Hippocampal formation (tissue), 2 donors: ENCODE measurements around the gene UVRAG.
"Not testable (repeated sequence)": the region's sequence is repeated elsewhere in the genome, so short reads cannot be mapped to it uniquely, and the experiment has no call there.

Experiments
- DNase-seq, 2 donors: peaks; one replicate each; lab custom pipeline; 2025; lab: John Stamatoyannopoulos, UW

UVRAG gene

DNA sequence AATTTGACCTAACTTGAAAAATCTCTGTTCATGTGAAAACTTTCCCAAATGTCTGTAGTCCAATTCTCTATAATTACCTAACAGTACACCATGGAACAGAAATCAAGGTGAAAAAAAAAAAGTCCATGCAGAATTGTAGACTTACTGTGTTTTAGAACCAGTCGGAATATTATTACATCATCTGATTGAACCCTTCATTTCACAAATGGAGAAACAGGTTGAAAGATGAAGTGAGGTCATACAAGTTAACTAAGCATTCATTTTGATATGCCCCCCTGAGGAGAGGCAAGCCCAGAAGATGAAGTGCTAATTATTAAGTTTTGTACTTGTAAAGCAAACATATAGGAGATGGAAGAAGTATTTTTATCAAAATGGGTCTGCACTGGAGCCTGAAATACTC is 211.9 kb downstream of the UVRAG start:
- DNase-seq, result no peak

DNA sequence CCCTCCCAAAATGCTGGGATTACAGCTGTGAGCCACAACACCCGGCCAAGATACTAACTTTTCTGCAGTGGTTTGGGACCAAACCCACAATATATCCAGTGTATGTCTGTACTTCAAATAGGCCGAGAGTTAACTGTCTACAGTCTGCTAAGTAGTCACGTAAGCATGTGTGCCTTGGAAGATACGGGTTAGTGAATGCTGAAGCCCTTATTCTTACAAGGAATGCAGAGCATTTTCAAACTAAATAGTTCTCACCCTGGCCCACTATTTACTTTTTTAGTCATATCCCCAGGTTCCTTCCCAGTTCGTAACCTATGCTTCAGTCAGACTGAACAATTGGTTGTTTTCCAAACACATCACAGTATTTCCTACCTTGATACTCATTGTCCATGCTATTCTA is 215.3 kb downstream of the UVRAG start:
- DNase-seq, result no peak

DNA sequence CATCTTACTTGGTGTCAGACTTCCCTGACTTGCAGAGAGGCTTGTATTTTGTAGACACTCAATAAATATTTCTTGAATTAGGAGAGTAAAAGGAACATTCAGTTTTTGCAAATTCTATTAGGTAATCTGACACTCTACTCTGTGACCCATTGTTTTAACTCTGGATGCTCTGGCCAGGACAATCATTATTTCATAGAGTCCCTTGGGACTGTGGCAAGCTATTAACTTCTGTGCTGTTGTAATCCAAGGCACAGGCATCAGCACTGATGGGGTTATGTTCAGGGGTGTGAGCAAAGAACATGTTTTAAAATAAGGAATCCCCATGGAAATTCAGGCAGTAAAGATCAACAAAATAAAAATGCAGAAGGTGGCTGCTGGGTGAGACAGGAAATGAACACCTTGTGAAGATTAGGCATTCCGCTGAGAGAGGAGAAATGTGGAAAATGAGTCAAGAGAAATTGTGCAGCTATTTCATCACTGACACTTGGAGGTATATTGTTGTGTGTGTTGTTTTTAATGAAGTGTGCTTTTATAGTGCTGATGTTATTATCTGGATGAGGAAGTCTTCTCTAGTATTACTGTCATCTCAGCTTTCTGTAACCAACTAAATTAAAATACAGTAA is 216.1 kb downstream of the UVRAG start:
- no peak for DNase-seq

DNA sequence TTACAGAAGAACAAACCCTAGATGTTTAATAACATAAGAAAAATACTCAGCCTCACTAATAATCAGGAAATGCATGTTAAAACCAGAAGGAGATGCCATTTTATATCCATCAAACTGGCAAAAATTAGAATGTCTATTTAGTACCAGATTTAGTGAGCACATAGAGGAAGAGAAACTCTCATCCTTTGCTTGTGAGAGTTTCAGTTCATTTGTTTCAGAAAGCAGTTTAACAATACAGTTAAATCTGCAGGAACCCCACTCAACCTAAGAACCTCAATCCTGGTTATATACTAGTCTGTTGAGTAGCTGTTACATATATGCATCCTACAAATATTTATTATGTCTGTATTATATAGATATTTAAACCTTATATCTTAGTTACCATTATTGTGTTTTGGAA is 218.7 kb downstream of the UVRAG start:
- no peak for DNase-seq

DNA sequence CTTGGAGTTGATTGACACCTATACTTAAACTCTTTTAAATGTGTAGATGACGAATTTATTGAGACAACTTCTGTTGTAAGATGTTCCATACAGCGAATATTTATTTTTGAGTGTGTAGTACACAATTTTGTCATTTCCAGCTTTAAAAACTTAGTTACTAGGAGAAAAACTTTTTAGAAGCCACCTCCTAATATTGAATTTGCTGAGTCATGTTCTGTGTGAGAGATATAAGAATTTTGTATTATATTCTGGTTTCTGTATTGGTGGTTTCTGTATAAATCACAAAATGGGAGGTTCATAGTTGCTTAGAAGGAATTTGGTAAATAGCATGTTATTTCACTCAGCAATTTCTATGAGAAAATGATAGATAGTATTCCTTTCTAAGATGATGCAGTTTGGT is 220.0 kb downstream of the UVRAG start:
- no peak for DNase-seq

DNA sequence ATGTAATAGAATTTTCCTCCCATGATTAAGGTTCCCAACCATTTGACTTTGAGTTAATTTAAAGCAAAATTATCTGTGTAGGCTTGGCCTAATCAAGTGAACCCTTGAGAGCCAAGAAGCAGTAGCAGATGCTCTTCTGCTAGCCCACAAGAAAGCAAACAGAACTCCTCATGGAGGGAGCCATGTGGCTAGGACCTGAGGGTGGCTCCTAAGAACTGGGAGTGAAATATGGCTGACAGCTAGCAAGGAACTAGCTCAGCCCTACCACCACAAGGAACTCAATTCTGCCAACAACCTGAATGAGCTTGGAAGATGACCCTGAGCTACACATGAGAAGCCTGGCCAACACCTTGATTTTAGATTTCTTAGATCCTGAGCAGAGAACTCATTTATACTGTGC is 223.6 kb downstream of the UVRAG start:
- DNase-seq, result no peak

DNA sequence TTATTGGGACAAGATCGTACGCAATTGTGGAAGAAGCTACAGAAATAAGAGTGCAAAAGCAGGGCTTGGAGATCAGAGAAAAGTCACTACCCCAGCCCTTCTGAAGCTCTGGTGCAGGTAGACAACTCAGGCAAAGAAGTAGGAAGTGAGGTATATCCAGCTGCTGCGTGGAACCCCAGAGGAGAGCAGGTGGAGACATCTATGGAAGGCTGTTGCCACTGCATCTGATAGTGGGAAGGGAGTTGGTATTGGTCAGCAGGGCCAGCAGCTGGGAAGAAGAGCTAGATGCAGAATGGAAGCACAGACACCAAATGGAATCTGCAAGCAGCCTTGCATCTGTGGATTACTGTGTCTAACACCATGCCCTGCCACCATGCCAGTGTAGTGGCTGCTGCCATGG is 226.2 kb downstream of the UVRAG start:
- DNase-seq, result no peak

DNA sequence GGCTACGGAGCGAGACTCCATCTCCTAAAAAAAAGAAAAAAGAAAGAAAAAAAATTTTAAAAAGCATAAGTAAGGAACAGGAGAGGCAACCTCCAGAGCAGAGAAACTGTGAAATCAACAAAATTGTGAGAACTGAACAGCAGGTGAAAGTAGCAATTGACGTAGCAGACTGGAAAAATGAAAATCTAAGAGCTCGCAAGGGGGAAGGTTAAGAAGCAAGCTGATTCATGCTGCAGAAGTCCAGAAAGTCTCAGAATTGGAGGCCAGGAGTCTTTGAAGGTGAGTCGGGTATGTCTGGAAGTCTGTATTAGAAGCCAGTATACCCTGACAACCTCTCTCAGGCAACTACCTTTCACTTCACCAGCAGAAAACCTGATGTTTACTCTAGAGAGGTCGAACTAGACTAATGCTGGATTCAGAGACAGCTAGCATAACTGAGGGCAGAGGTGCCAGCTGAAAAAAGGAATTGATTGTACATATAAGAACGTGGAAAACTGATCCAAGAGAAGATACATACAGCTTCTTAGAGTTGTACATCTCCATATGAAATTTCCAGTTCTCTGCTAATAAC is 229.8 kb downstream of the UVRAG start:
- DNase-seq, result no peak

DNA sequence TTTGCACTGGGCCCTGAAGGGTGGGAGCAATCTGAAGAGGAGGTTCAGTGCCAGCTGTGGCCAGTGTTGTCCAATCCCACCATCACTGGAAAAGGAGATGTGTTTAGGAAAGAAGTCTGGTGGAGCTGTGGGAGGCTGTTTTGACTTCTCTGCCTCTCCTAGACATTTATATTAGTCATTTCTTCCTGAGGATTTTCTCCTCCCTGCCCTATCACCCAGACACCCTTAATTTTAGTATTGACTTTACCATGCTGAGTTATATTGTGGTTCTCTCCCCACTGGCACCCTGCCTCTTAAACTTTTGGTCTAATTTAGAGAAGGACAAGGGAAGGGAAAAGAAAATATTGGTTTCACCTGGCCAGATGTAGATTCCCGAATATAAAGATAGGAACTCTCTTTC is 232.2 kb downstream of the UVRAG start:
- no peak for DNase-seq

DNA sequence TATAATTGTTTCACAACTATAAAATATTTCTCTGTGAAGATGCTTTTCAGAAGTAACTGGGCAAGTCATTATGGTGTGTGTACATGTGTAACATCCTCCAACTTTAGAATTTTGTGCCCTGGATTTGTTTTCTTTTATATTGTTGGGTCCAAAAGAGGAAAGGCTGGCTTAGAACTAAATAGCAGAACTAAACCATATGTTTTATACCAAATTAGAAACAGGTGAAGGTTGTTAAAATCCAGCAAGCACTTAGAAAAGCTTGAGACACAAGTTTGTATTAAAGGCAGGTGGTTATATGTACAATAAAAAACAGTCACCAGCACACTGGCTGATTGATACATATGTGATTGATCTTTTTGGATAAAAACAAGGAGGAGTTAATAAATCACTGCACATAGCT is 232.8 kb downstream of the UVRAG start:
- no peak for DNase-seq

DNA sequence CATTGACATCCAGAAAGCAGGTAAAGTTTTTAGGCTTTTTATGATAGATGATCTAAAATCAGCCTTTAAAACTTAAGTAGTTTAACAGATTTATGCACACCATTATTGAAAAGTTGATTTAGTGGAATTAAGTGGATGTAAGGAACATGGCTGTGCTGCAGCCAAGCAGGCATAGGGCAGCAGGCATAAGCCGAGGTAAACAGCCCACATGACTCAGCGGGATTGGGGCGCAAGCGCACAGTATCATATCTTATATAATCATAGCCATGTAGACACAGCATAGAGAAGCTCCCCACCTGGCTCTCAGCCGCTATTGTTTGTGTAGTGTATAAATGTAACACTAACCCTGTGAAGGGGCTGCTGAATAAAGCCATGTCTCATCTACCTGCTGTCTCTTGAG is 233.8 kb downstream of the UVRAG start:
- no peak for DNase-seq

DNA sequence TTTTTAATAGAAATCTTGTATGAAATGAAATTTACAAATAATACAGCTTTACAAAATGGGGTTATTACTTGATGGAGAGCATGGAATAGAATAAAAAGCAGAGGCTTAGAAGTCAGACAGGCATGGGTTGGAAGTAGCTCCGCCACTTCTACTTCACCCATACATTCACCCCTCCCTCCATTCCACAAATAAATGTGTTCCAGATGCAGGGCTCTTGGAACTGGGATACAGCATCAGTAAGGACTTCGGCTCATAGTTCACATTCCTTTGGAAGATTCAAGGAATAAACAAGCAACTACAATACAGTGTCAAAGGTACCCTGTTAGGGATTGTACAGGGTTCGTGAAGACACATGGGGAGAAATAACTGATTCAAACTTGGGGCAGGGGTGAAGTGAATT is 234.5 kb downstream of the UVRAG start:
- DNase-seq, result no peak

DNA sequence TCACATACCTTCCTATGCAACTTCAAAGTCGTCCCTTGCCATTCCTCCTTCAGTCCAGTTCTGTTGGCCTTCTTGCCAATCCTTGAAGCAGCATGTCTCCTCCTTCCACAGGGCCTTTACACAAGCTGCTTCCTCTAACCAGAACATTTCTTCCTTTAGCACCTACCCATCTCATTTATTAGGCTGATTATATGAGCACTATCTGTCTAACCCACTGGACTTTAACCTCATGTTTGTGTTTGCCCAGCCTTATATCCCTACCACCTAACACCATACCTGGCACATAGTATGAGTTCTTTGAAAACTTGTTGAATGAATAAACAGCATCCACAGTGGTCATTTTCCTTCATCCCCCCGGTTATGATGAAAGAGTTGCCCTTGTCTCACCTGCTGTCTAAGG is 236.9 kb downstream of the UVRAG start:
- DNase-seq, result no peak

DNA sequence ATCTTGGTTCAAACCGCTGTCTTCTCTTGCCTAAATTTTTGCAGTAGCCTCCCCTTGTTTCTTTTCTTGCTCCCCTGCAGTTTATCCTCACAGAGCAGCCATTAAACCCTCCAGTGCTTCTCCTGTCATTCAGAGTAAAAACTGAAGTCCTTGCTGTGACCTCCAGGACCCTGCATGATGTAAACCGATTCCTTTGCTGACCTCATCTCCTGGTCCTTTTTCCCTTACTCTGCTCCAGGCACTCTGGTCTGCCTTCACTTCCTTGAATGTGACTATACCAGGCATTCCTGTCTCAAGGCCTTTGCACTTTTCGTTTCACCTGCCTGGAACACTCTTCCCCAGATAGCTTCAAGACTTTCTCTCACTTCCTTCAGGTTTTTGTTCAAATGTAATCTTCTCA is 239.3 kb downstream of the UVRAG start:
- DNase-seq, result no peak

DNA sequence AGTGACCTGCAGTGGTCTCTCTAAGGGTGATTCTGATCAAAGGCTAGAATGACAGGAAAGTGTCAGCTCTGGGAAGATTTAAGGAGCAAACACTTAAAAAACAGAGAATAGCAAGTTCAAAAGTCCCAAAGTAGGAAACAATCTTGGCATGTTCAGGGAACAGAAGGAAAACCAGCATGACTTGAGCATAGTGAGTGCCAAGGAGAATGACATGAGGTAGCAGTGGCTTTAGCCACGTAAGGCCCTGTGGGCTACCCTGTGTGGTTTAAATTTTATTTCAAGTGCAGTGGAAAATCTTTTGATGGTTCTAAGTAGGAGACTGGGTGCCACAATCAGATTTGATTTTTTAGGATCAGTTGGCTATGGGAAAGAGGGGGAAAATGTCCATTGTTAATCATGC is 241.9 kb downstream of the UVRAG start:
- no peak for DNase-seq

DNA sequence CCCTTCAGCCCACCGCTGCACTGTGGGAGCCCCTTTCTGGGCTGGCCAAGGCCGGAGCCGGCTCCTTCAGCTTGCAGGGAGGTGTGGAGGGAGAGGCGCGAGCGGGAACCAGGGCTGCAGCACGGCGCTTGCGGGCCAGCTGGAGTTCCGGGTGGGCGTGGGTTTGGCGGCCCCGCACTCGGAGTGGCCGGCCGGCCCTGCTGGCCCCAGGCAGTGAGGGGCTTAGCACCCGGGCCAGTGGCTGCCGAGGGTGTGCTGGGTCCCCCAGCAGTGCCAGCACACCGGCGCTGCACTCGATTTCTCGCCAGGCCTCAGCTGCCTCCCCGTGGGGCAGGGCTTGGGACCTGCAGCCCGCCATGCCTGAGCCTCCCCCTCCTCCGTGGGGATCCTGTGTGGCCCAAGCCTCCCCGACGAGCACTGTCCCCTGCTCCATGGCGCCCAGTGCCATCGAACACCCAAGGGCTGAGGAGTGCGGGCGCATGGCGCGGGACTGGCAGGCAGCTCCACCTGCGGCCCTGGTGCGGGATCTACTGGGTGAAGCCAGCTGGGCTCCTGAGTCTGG is 245.5 kb downstream of the UVRAG start:
- DNase-seq, result not testable (repeated sequence)

DNA sequence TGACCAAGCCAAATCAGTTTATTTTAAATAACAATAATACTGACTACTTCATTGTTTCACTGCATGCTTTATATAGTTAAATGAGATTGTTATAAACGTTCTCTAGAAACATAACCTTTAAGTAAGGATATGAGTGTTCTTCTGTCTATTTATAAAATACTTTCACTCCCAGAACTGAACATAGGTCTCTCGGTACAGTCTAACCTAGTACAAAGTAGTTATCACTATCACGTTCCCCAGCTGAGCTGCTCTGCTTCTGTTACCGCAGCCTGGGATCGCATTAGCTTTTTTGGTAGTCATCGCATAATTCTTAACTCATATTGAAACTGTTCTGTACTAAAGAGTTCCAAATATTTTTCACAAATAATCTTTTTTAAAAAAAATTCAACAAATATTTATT is 247.7 kb downstream of the UVRAG start:
- no peak for DNase-seq

DNA sequence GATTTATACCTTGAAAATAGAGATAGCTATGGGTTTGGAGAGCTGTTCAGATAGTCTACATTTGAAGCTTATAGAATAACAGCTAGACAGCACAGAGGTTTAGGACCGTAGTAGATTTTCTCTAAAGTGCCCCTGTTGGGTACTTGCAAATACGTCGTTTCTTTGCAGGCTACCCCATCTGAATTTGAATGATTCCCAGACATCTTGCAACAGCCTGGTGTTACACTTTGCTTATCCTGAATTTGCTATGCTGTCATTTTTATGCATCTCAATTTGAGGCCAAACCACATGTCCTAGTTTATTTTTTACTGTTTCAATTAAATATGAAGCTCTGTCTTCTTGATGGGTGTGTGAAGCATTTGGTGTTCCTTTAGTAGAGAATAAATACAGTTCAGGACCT is 249.2 kb downstream of the UVRAG start:
- no peak for DNase-seq

DNA sequence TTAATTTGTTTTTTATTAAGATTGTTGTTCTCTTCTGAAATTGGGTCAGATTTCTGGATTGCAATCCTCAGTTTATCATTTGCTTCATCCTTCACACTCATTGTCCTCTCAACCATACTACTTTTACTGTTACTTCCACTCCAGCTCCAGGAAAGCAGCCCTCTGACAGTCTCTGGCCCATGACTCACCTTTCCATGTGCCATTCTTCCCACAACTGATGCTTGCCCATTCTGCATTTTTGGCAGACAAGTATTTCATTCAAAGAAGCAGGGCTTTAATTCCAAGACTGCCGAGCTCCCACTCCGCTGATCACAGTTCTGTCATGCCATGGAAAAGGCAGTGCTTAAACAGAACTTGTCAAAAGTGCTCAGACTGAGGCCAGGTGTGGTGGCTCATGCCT is 252.1 kb downstream of the UVRAG start:
- no peak for DNase-seq

DNA sequence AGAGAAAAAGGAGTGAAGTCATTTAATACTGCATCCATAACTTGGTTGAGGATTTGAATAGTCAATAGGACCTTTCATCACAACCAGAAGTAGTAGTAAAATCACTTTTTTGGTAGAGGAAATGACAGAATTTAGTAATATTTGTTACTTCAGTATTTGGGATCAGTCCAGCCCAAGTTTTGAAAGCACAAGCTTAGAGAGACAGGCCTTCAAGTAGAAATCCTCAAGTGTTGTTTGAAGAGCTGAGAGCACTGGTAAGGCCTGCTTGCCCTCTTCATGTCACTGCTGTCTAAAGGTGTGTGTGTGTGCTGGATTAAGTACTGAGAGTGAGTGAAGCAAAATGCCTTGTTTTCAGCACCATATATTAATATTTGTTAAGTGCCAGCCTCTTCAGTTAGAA is 254.0 kb downstream of the UVRAG start:
- no peak for DNase-seq

DNA sequence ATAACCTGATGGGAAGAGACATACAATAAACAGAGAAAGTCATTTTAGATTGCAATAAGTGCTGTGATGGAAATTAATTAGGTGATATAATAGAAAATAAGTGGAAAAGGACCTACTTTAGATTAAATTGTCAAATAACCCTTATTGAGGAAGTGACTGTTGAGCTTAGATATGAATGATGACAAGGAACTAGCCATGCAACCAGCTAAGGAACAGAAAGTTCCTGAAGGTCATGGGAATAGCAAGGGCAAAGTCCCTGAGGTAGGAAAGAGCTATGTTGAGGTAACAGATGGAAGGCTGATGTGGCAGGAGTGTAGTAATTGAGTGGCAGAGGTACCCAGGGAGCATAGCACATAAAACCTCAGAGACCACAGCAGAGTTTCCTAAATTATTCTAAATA is 256.1 kb downstream of the UVRAG start:
- no peak for DNase-seq

DNA sequence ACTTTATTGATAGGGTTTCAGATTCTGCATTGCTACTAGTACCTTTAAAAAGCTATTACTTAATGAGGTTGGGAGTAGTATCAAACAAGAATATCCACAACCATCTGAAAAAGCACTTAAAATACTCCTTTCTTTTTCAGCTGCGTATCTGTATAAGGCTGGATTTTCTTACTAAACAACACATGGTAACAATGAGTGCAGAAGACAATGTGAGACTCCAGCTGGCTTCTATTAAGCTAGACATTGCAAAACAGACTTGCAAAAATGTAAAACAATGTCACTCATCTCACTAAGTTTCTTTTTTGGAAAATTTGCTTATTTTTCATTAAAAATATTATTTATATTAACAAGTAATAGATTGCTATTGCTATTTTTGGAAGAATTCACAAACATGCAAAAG is 258.7 kb downstream of the UVRAG start:
- DNase-seq, result no peak

DNA sequence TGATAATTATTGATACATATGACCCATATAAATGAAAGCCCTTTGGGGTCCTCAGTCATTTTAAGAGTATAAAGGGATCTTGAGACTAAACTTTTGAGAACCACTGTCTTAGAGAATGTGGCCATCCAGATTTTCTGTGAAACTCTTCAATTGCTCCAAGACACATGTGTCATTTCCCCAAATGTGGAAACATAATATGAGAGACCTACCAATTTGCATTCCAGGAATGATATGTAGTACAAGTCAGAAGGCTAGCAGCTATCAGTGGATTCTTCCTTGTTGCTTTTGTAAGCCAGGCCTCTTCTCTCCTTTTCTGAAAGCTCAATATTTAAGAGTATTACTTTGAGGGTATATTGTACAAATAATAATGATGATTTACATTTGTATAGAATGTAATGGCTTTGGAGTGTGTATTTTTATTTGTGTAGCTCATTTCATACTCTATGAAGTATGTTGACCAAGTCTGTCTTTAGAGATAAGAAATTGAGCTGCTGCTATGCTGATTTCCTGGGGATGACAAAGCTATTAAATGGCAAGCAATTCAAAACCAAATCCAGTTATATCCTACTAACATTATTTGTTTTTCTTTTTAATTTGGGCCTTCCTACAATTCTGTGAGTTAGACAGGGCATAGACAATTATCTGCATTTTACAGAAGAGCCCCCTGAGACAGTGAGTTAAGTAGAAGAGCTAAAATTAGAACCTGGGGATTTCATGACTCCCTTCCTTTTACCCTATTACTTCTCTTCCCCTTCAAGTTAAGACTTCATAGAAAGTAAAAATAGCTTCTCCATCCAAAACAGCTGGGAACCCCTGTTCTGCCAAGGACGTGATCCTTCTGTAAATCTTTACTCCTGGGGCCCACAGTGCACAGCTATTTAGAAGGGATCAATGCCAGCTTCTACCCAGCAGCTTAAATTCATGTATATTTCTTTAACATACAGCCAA is 259.4 kb downstream of the UVRAG start:
- no peak for DNase-seq
